Effector CD4-positive, alpha-beta T cell (primary cell): ENCODE measurements around the gene HOXB3.

ENCODE experiments used
- DNase-seq: peaks from one replicate; pipeline ENCODE4 v3.0.0-alpha.2; 2020

HOXB3 gene

DNA sequence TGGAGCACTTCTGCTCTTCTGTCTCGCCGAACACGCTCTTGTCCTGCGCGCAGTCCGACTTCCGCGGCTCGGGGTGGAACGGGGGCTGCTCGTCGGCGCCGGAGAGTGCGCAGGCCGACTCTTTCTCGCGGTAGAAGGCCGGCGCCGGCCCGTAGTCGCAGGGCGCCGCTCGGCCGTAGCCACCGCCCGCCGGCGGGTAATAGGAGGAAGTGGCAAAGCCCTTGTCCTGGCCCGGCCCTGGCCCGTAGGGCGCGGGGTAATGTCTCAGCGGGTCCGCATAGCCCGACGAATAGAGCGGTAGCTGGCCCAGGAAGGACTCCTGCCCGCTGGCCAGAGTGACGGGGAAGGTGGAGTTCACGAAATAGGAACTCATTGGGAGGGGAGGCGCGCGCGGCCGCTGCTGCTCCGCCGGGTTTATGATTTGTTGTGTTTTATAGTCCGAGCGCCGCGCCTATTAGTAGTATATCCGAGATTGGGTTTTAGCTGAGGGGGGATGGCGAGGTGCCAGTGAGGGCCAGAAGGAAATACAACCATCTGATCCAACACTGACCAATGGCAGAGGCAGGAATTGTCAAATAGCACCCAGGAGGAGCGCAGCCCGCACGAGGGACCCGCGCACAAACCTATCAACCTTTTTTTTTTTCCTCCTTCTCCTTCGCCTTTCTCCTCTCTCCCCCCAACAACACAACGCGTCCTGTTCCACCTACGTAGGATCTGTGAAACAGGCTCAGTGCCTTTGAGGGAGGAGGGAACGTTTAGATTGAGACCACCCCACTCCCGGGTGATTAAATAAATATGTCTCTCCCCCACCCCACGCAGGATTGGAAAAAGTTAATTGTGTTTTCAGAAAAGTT is 8.0 kb upstream of the HOXB3 start:
- no peak for DNase-seq

- no peak for DNase-seq
Observed at GRCh38 chr17:48597528-48597777, 7.4 kb upstream of the HOXB3 start.

DNA sequence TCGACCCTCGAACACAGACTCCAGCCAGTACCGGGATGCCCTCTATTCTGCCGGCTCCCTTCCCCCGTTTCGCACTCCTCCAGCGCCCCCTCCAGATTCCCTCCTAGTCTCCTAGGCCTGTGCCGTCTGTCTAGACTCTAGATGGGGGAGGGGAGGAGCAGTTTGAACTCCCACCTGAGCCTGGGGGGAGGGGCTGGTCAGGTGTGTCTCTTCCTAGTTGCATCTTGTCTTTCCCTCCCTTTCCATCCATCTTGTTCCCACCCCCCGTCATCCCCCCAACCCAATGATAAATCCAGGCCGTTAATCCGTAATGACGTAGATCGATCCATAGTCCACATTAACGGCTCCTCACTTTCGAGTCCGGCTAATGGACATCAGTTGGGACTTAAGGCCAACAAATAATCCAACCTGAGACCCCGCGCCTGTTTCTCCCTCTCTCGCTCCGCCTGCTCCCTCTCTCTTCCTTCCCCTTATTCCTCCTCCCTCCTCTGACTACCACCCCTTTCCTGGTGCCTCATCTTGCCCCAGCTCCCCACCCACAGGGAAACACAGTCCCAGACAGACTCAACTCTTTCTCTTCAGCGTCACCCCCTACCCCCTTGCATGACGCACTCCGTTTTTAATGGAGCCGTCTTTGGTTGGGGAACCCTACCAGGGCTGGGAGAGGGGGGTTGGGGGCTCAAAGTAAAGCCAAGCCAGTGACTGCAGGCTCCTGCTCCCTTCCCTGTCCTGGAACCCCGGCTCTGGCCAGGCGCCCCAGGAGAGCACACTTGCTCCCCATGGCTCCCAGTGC is 6.9 kb upstream of the HOXB3 start:
- DNase-seq: no peak

DNA sequence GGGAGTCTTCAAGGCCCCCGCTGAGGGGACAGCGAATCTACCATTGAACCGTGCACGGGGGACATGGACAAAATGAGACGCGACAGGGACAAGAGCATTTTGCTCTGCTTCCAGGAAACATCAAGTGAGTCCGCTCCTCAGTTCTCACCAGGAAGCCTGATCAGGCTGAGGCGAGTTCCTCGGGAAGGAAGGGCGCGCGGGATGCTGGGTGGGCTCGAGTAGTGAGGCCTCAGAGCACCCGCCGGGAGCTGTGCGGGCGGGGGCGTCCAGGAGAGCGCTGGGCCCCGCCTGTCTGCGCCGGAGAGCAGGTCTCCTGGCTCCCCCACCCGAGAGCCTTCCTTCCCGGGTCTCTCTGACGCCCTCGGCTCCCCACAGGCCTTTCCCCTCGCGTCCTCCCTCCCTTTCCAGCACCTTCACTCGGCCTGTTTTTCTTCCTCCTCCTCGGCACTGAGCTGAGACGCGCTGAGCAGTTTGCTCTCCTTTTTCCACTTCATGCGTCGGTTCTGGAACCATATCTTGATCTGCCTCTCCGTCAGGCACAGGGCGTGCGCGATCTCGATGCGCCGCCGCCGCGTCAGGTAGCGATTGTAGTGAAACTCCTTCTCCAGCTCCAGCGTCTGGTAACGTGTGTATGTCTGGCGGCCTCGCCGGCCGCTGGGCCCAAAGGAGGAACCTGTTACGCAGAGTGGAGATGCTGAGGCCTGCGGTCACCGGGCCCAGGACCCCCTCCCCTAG is 6.1 kb upstream of the HOXB3 start:
- DNase-seq: no peak

DNA sequence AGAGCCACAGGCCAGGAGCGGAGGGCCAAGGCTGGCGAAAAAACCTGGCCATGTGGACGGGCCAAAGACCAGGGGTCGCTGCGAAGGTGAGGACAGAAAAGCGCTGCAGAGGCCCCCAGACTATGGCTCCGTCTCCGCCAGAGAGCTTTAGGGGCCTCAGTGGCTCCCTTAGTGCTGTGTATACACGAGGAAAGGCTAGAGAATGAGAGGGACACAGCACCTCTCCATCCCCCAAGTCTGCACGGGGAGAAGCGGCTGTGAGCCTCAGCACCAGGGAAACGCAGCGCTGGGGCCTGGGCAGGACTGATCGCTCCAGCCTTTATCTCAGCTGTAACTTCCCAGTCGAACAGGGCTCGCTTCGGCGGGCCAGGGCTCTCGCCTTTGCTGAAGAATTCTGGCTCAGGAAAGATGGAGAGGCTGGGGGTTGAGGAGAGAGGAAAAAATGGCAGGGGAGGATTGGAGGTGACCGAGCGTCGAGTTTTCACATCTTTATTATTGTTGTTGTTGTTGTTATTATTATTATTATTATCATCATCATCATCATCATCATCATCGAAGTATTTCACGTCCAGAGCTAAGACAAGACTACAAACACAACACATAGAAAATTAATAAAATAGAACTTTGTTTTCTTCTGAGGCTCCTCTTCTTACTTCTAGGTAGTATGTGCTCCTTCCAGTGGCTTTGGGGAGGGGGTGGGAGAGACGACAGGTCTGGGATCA is 5.4 kb upstream of the HOXB3 start:
- no peak for DNase-seq

DNA sequence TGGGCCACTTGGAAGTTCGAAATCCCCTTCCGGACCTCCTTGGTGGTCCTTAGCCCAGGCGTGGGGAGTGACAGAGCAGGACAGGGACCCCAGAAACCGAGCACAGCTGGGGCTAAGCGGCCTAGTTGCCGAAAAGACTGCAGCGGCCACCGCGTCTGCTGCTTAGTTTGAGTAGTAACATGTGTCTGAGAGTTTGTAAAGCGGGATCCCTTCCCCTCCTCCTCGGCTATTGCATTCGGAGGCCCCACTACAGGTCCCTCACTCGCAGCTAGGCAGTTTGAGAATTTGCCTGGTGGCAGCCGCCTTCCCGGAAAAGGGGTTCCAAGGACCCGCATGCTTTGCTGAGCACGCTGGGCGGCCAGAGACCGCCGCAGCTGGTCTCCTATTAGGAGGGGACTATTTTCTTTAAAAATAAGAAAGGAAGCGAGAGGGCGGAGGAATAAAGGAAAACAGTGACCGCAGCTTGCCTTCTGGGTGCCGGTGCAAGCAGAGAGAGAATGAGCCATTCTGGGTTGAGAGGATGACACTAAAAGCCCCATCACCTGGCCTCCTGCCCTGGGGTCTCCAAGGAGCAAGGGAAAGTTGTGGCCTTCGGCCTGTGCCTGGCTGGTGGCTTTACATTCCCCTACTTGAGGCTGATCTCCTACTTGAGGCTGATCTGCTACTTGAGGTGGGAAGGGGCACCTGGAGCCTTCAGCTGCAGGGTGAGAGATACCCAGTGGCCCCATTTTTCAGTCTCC is 4.7 kb upstream of the HOXB3 start:
- DNase-seq: no peak

DNA sequence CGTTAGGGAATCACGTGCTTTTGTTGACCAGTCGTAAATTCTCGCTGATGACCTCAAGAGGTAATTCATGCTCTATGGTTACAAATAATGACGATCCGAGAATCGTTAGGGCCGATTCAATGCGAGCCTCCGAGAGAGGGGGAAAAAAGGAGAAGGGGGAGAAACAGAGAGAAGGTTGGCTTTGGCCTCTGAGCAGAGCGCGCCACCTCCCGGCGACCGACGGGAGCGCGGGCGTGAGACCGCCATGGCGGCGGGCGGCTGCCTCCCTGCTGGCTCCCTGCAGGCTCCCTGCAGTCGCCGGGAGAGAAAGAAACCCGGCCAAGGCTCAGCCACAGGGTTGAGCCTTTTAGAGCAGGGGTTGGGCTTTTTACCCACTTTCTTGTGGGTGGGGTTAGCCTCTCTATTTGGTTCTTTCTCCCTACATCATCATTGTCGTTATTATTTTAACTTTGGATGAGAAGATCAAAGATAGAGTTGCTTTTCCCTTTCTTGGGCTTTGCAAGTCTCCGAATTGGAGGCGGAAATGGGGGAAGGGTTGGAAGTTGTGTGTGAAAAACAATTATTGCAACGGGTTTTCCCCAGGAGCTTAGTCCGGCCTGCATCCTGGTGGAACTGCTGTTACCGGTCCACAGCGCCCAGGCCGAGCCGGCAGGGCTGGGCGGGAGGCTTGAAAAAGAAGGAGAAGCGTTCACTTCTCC is 3.9 kb upstream of the HOXB3 start:
- peak; percentile 77 for DNase-seq

- DNase-seq: no peak
Observed at GRCh38 chr17:48593126-48593829, 3.2 kb upstream of the HOXB3 start, which contains the start of gene HOXB5. Gene HOXB5, minus strand, starts transcription at chr17:48593779. Its CDS starts 97 bp downstream, at chr17:48593682.

DNA sequence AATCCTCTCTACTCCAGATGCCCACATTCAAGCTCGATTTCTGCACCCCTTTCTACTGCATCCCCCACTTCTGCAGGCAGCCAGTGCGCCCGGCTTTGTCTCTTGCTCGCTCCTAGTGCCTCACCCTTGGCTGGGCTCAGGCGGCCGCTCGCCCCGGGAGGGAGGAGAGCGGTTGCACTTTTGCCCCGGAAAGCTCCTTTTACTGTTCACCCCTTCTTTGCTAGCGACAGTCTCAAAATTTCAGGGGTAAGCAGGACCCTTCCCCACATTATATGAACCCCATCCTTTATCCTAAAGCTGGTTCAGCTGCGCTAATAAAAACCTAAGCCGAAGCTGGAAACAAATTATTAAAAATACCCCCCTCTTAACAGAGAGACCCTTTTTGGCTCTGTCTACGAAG is 2.5 kb upstream of the HOXB3 start:
- DNase-seq: no peak

GRCh38 chr17:48592057-48592514 is 2.0 kb upstream of the HOXB3 start:
- DNase-seq: no peak

GRCh38 chr17:48591255-48592056 is 1.4 kb upstream of the HOXB3 start:
- DNase-seq: no peak

- no peak for DNase-seq
Observed at GRCh38 chr17:48590607-48591161, 643 bp upstream of the HOXB3 start.

DNA sequence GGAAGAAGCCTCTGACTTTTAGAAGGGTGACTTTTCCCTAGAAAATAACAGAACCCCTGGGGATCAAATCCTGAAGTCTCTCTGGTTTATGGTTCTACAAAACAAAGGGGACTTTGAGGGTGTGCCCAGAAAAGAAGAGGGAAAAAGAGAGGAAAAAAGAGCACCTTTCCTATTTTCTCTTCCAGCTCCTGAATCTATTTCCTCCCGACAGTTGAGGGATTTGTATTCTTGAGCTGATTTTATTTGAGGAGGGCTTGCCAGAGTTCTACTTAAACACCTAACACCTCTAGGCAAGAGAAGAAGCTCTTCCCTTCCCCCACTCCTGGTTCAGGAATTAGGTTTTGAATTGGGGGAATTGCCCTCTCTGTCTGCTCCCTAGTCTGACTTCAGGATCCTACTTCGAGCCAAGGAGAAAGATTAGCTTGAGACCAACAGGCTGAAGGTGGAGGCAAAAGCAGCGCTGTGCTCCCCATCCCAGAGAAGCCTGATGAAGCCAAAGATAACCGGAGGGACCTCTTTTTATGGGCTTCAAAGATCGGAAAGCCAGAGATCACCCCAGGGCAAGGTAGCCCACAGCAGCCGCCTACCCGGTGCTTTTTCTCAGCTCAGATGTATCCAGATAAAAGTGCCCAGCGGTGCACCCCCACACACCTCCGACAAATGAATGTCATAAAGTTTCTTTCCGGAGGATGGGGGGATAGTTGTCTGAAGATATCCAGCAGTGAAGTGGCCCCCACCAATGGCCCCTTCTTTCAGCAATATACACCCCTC is 796 bp downstream of the HOXB3 start:
- DNase-seq: no peak

DNA sequence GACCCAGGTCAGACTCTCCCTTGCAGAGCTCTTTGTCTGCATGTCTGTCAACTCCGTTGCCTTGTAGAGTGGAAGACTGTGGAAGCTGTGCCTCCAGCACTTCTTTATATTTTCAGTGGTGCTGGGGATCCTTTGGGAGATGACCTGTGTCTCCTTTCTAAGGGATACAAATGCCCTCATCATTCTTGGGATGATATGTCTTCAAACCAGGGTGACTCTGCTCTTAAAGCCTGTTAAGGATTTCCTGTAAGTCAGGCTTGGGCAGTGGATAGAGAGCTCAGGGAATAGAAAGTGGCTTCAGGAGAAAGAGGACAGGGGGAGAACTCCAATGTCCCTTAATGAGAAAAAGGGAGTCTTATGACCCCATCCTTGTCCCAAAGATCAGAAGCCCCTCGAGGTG is 1.5 kb downstream of the HOXB3 start:
- DNase-seq: no peak

DNA sequence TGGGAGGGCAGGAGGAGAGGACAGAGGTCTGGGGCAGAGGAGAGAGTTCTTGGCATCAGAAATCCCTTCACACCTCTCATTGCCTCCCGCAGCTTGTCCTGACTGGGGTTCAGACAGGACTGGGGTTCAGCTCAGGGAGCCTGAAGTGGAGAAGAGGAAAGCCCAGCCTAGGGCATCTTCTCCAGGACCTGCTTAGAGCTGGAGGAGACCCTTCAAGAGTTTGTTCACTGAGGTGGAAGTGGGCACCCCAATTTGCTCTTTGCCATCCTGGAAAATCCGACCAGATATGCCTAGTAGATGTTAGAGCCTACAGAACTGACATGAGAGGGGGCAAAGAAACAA is 2.0 kb downstream of the HOXB3 start:
- no peak for DNase-seq

DNA sequence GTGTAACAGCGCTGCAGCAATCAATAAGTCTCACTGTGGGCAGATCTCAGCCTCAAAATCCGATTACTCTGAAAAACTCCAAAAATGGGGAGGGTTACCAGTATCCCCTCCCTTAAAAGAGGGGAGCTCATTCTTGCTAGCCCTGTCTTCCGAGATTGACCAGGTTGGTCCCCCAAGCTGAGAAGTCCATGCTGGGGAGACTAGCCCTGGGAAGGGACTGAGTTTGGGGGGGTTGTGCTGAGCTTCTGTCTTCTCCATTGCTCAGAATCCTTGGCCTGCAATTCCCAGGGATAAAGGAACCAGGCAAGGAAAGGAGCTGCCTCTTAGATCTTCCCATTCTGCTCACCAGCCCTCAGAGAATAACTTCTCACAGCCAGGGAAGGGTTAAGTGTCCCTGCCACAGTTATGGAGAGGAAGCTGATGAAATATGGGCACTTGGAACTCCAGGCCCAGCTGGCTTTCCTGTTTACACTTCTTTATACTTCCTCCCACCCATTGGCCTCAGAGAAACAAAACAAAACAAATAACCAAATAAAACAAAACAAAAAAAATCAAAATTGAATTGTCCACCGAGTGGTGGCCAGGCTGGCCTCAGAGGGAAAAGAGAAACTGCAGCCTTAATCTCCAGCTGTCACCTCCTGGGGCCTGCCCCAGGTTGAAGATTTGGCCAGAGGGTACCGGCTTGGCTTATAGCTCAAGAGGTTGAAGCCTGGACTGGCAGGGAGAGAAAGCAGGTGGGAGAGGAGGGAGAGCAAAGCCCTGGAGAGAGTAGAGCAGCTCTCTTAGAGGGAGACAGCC is 2.6 kb downstream of the HOXB3 start:
- DNase-seq: no peak

DNA sequence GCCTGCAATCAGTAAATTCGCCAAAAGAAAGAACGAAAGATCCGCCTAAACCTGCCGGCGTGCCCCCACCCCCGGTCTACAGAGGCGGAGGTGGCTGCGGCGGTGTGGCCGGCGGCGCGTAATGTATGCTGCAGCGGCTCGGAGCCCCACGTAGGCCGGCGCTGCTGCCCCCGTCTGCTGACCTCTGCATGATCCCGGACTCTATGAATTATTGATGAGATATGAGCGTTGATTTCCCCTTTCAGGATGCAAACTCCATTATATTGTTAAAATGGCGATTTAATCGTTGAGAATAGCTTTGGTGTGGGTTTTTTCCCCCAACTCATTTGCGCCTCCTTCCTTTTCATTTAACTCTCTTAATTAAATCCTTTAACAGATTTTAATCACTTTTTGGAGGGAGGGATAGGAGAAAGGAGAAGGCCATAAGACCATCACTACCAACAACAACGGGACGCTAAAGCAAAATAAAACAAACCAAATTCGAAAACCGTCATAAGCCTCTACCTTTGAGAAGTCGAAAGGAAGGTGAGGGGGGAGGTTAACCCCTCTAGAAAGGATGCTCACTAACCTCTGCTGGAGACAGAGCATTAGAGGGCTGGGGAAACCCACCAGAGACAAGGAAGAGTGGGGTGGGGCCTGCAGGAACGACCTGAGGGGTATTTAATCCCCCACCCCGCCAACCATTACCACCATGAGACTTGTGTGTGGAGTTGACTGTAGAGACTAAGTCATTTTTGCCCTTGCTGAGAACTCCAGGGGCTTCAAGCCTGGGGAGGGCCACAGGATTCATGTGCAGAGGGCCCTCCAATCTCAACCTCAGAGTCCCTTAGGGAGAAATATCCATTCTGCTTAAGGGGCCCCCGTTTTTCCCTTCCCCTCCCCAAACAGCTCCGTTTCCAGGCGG is 3.4 kb downstream of the HOXB3 start:
- DNase-seq: no peak
